ENCODE results near the gene C1QTNF1.

C1QTNF1 gene

DNA sequence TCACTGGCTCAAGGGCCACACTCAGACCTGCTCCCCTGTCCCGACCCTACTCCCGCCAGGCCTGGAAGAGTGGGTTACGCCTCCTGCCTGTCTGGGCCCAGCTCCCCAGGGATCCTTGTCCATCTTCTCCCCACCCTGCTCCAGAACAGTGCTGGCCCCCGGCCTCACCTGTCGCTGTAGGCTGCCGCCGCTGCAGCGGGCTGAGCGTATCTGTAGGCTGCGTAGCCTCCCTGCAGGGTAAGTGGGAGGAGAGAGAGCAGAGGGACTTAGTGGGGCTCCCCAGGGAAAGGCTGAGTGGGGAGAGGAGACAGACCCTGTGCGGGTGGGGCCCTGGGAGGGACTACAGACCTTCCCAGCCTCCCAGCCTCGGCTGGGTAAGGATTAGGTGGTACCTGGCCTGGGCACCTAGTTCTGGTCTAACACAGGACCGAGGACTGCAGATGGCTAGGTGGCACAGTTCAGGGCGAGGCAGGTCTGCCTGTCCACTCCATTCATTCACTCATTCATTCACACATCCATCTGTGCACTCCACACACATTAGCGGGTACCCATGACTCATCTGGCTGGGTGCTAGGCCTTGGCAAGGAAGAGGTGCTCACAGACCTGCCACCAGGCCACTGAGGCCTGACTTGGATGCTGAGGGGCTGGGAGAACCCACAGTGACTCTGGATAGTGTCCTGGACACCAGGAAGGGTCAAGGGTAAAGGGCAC is 71.5 kb downstream of the C1QTNF1 start:
- DNase-seq (ENCODE audit: low spot score) = peak; percentile 26

GRCh38 chr17:79096477-79096876 is 72.5 kb downstream of the C1QTNF1 start:
- no peak for DNase-seq (ENCODE audit: low spot score)

DNA sequence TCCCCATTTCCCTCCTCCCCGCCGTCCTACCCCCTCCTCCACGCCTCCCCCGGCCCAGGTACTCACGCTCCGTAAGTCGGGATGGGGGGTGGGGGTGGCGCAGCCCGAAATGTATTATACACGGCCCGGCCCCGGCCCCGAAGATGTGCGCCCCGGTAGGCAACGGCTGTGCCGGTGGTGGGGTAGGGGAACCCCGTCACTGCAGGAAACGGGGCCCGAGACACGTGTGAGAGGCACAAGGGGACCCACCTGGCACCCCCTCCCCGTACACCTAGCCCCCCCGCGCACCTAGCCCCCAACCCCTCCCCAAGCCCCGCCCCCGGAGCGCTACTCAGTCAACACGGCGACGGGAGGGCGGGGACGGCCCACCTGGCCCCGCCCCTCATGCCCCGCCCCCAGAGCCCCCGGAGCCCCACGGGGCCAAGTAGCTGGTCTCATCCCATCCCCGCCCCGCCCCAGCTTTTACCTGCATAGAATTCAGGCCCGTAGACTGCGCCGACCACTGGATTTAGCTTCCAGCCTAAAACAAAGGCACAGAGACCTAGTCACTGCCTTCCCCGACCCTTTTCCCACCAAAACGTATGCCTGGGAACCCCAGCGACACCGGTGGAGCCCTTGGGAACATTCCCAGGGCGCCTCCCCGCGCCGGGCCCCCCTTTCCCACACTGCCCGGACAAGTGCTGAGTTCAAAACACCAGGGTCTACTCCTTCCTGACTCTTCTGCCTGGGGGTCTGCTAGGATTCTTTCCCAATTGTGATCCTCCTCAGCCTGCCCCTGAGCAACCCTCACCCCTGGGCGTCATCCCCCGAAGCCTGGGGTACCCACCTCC is 73.5 kb downstream of the C1QTNF1 start:
- DNase-seq (ENCODE audit: low spot score) = no peak

DNA sequence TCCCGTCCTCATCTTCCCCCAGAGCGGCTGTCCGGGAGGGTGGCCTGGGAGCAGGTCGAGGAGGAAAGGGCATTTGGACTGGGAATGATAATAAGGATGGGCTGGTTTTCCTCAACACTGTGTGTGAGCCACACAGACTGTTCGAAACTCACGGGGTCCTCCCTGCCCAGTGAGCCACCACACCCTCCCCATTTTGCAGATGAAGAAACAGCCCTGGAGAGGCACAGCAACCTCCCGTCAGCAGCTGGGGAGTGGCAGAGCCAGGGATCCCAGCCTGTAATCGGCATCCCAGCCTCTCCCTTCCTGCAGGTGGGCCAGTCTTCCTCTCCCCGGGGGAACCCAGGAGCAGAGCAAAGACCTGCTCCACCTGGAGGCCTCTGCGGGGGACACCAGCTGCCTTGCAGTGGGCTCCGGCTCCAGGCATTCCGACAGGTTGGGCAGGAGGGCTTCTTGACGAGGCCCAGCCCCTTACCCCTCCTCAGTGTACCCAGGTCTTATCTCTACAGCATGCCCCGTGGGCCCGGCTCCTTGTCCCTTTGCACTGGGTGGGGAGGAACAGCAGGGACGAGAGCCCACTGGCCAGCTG is 74.4 kb downstream of the C1QTNF1 start:
- DNase-seq (ENCODE audit: low spot score) = no peak
